ENCODE results near the gene POLN.

DNA sequence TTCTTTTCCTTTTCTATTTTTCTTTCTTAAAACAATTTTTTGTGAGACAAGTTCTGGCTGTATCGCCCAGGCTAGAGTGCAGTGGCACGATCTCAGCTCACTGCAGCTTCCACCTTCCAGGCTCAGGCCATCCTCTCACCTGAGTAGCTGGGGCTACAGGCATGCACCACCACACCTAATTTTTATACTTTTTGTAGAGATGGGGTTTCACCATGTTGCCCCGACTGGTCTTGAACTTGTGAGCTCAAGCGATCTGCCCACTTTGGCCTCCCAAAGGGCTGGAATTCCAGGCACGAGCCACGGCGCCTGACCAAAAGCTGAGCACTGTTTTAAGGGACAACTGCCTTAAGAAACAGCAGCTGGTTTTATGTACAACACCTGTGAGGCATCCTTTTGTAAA is 192.1 kb downstream of the POLN start:
- TF ChIP-seq, protein P1, sequence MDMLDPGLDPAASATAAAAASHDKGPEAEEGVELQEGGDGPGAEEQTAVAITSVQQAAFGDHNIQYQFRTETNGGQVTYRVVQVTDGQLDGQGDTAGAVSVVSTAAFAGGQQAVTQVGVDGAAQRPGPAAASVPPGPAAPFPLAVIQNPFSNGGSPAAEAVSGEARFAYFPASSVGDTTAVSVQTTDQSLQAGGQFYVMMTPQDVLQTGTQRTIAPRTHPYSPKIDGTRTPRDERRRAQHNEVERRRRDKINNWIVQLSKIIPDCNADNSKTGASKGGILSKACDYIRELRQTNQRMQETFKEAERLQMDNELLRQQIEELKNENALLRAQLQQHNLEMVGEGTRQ (CRISPR knock-in tag; IDR thresholded peaks at IDR 0.05), result no peak
- no peak for TF ChIP-seq ESRRA (CRISPR knock-in tag; IDR thresholded peaks at IDR 0.05; ENCODE audit: borderline replicate concordance)
- TF ChIP-seq, protein P2, sequence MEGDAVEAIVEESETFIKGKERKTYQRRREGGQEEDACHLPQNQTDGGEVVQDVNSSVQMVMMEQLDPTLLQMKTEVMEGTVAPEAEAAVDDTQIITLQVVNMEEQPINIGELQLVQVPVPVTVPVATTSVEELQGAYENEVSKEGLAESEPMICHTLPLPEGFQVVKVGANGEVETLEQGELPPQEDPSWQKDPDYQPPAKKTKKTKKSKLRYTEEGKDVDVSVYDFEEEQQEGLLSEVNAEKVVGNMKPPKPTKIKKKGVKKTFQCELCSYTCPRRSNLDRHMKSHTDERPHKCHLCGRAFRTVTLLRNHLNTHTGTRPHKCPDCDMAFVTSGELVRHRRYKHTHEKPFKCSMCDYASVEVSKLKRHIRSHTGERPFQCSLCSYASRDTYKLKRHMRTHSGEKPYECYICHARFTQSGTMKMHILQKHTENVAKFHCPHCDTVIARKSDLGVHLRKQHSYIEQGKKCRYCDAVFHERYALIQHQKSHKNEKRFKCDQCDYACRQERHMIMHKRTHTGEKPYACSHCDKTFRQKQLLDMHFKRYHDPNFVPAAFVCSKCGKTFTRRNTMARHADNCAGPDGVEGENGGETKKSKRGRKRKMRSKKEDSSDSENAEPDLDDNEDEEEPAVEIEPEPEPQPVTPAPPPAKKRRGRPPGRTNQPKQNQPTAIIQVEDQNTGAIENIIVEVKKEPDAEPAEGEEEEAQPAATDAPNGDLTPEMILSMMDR (IDR thresholded peaks at IDR 0.05), result no peak
- TF ChIP-seq, protein P3, sequence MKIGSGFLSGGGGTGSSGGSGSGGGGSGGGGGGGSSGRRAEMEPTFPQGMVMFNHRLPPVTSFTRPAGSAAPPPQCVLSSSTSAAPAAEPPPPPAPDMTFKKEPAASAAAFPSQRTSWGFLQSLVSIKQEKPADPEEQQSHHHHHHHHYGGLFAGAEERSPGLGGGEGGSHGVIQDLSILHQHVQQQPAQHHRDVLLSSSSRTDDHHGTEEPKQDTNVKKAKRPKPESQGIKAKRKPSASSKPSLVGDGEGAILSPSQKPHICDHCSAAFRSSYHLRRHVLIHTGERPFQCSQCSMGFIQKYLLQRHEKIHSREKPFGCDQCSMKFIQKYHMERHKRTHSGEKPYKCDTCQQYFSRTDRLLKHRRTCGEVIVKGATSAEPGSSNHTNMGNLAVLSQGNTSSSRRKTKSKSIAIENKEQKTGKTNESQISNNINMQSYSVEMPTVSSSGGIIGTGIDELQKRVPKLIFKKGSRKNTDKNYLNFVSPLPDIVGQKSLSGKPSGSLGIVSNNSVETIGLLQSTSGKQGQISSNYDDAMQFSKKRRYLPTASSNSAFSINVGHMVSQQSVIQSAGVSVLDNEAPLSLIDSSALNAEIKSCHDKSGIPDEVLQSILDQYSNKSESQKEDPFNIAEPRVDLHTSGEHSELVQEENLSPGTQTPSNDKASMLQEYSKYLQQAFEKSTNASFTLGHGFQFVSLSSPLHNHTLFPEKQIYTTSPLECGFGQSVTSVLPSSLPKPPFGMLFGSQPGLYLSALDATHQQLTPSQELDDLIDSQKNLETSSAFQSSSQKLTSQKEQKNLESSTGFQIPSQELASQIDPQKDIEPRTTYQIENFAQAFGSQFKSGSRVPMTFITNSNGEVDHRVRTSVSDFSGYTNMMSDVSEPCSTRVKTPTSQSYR (CRISPR knock-in tag; IDR thresholded peaks at IDR 0.05), result no peak
- TF ChIP-seq ZNF121 (CRISPR knock-in tag; IDR thresholded peaks at IDR 0.05), result no peak
- TF ChIP-seq TEAD4 (CRISPR knock-in tag; IDR thresholded peaks at IDR 0.05), result no peak
- TF ChIP-seq, protein P4, sequence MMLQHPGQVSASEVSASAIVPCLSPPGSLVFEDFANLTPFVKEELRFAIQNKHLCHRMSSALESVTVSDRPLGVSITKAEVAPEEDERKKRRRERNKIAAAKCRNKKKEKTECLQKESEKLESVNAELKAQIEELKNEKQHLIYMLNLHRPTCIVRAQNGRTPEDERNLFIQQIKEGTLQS (CRISPR knock-in tag; conservative IDR thresholded peaks at IDR 0.05), result no peak
- TF ChIP-seq, protein P5, sequence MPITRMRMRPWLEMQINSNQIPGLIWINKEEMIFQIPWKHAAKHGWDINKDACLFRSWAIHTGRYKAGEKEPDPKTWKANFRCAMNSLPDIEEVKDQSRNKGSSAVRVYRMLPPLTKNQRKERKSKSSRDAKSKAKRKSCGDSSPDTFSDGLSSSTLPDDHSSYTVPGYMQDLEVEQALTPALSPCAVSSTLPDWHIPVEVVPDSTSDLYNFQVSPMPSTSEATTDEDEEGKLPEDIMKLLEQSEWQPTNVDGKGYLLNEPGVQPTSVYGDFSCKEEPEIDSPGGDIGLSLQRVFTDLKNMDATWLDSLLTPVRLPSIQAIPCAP (CRISPR knock-in tag; IDR thresholded peaks at IDR 0.05), result no peak
- no peak for TF ChIP-seq ETV6 (CRISPR knock-in tag; IDR thresholded peaks at IDR 0.05)
- TF ChIP-seq, protein P6, sequence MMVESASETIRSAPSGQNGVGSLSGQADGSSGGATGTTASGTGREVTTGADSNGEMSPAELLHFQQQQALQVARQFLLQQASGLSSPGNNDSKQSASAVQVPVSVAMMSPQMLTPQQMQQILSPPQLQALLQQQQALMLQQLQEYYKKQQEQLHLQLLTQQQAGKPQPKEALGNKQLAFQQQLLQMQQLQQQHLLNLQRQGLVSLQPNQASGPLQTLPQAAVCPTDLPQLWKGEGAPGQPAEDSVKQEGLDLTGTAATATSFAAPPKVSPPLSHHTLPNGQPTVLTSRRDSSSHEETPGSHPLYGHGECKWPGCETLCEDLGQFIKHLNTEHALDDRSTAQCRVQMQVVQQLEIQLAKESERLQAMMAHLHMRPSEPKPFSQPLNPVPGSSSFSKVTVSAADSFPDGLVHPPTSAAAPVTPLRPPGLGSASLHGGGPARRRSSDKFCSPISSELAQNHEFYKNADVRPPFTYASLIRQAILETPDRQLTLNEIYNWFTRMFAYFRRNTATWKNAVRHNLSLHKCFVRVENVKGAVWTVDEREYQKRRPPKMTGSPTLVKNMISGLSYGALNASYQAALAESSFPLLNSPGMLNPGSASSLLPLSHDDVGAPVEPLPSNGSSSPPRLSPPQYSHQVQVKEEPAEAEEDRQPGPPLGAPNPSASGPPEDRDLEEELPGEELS (CRISPR knock-in tag; IDR thresholded peaks at IDR 0.05), result no peak
- TF ChIP-seq ZNF317 (CRISPR knock-in tag; IDR thresholded peaks at IDR 0.05; ENCODE audit: borderline replicate concordance, low read depth), result no peak

Measured in WTC11 (cell line).